Thoracic aorta (tissue), 2 donors: ENCODE data around the gene EPX. TPM values are rescaled to one million over a fixed set of nuclear protein-coding genes. Genes with fewer than 3 reads are reported as not detected.

Experiments used
- ATAC-seq: fragments of 150-250 bp; one replicate; pipeline ENCODE4 v1.8.0; 2017; ENCODE audit warnings: low read depth; ENCODE audit not compliant: insufficient number of reproducible peaks, low FRiP score
- DNase-seq: peaks from one replicate; pipeline ENCODE4 v3.0.0-alpha.2; 2020; ENCODE audit warnings: low spot score
- H3K27ac ChIP-seq, 2 donors: fragments of 200-600 bp; sonication (generic); 1 replicate in 1 of 2; 2 replicates in 1 of 2; pipeline ENCODE4 v1.5.1; 2016; ENCODE audit warnings: mild to moderate bottlenecking in 2 of 2, moderate library complexity in 2 of 2
- H3K27me3 ChIP-seq: fragments of 200-600 bp; sonication (generic); replicated peaks from 2 replicates; pipeline ENCODE4 v1.6.0; 2016; ENCODE audit warnings: mild to moderate bottlenecking; ENCODE audit not compliant: insufficient read depth
- H3K36me3 ChIP-seq: fragments of 200-600 bp; sonication (generic); one replicate; pipeline ENCODE4 v1.5.1; 2016
- H3K4me1 ChIP-seq, 2 donors: fragments of 200-600 bp; sonication (generic); 1 replicate in 1 of 2; 2 replicates in 1 of 2; pipeline versions ENCODE4 v1.5.1 to v1.6.0; 2016; ENCODE audit warnings: low read depth in 2 of 2, mild to moderate bottlenecking in 1 of 2; ENCODE audit not compliant: control insufficient read depth in 1 of 2
- H3K4me3 ChIP-seq: fragments of 200-600 bp; sonication (generic); 2 replicates; pipeline ENCODE4 v1.5.1; 2016; ENCODE audit warnings: mild to moderate bottlenecking
- H3K9me3 ChIP-seq: fragments of 200-600 bp; sonication (generic); 2 replicates; pipeline ENCODE4 v1.5.1; 2016
- total RNA-seq, 2 donors: library from RNA; depleted of rRNA; stranded (reverse); fragments of >200 nt; gene quantifications; one replicate each; pipeline versions ENCODE4 v1.1.0 to v1.2.3, GENCODE V29; 2016
- TF ChIP-seq, protein P1 (sequence below): fragments of 200-600 bp; sonication (generic); IDR thresholded peaks from one replicate; pipeline ENCODE4 v1.5.1; 2019; ENCODE audit warnings: antibody characterized with exemption

EPX gene
- total RNA-seq, 2 donors from 2014 or later: not detected

DNA sequence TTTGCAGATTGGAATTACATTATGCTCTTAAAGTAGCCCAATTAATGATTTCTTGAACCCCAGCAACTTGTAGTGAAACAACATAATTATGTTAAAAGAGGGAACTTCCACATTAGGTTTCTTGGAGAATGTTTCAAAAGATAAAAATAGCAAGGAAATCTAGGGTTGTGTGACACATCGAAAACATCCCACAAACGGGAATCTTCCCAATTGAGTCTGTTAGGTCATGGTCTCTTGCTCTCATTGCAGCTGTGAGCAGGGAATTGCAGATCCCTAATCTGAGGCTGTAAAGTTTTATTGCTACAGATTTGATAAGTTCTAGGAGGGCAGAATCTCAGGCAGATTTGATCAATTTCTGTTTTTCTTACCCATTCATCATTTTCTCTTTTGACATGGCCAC lies 39.1 kb downstream of the EPX start:
- Histone ChIP-seq H3K27me3 (no peaks in the 10 kb centered on the region), H3K27ac (no peak overlapping the region), H3K4me1 (no peaks in the 10 kb centered on the region), H3K9me3 (no peaks in the 10 kb centered on the region), H3K36me3 (no peaks in the 10 kb centered on the region), H3K4me3 (no peak overlapping the region)
- TF ChIP-seq, protein P1, sequence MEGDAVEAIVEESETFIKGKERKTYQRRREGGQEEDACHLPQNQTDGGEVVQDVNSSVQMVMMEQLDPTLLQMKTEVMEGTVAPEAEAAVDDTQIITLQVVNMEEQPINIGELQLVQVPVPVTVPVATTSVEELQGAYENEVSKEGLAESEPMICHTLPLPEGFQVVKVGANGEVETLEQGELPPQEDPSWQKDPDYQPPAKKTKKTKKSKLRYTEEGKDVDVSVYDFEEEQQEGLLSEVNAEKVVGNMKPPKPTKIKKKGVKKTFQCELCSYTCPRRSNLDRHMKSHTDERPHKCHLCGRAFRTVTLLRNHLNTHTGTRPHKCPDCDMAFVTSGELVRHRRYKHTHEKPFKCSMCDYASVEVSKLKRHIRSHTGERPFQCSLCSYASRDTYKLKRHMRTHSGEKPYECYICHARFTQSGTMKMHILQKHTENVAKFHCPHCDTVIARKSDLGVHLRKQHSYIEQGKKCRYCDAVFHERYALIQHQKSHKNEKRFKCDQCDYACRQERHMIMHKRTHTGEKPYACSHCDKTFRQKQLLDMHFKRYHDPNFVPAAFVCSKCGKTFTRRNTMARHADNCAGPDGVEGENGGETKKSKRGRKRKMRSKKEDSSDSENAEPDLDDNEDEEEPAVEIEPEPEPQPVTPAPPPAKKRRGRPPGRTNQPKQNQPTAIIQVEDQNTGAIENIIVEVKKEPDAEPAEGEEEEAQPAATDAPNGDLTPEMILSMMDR: no peak
- ATAC-seq: no peak
- DNase-seq: no peak

DNA sequence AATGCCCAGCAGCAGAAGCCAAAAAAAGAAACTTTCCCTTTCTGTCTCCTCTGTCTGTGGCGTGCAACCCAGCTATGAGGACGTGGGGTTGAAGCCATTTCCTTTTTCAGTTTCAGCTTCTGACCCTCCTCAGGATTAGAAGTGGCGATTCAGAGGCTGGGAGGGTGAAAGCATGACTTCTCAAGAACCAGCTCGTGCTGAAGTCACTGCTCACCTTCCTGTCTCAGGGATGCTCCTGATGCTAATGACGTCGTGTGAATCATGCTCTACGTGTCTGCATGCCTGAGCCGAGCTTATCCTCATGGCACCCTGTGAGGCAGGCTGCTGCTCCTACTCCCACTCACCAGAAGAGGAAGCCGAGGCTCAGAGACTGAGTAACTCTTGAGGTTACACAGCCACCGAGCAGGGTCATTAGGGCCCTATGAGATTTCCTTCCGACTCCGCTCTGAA lies 40.2 kb downstream of the EPX start:
- H3K4me1 ChIP-seq: no peaks in the 10 kb centered on the region
- TF ChIP-seq, protein P1: no peak
- H3K9me3 ChIP-seq: no peaks in the 10 kb centered on the region
- H3K4me3 ChIP-seq: no peak overlapping the region
- no peak overlapping the region for H3K27ac ChIP-seq
- no peak for DNase-seq
- no peak for ATAC-seq
- H3K27me3 ChIP-seq: no peaks in the 10 kb centered on the region
- no peaks in the 10 kb centered on the region for H3K36me3 ChIP-seq

DNA sequence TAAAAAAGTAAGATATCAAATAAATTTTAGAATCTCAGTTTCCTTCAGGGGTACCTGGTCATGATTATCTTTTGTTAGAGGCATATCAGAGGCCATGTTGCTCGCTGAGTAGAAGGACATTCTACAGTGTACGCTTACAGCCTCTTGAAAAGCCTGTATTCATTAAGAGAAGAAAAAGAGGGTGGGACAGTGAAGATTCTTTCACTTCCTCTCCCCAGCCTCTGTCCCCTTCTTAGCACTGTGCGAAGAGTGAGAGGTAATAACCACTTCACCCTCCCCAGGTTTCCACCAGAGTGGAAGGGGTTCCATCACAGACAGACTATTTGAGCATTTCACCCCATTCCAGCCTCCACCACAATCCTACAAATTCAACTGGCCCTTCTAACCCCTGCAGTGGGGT lies 41.0 kb downstream of the EPX start:
- no peaks in the 10 kb centered on the region for H3K27me3 ChIP-seq
- TF ChIP-seq, protein P1: no peak

DNA sequence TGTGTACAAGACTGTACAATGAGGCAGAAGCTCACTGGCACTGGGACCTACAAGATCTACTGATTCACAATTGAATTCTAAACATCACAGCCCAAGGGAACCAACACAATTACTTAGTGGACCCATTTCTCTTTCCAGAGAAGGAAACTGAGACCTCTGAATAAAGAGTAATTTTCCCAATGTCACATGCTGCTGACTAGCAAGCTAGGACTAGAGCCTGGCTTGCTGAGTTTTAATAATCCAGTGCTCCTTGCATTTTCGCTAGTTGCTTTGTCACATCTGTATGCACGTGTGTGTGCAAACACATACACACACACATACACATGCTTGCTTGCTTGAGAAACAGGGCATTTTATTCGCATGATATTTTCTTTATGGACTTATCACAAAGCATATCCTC lies 42.0 kb downstream of the EPX start:
- ATAC-seq (no peak), DNase-seq (no peak)
- TF ChIP-seq, protein P1: no peak
- Histone ChIP-seq H3K36me3 (no peaks in the 10 kb centered on the region), H3K27ac (no peak overlapping the region), H3K27me3 (no peaks in the 10 kb centered on the region), H3K9me3 (no peaks in the 10 kb centered on the region), H3K4me1 (no peaks in the 10 kb centered on the region), H3K4me3 (no peak overlapping the region)

More for the DNA sequence above, 41.0 kb downstream of the EPX start:
- no peaks in the 10 kb centered on the region for H3K4me1 ChIP-seq
- no peak overlapping the region for H3K4me3 ChIP-seq
- DNase-seq (no peak), ATAC-seq (no peak)
- H3K27ac ChIP-seq: no peak overlapping the region
- H3K36me3 ChIP-seq: no peaks in the 10 kb centered on the region
- no peaks in the 10 kb centered on the region for H3K9me3 ChIP-seq

DNA sequence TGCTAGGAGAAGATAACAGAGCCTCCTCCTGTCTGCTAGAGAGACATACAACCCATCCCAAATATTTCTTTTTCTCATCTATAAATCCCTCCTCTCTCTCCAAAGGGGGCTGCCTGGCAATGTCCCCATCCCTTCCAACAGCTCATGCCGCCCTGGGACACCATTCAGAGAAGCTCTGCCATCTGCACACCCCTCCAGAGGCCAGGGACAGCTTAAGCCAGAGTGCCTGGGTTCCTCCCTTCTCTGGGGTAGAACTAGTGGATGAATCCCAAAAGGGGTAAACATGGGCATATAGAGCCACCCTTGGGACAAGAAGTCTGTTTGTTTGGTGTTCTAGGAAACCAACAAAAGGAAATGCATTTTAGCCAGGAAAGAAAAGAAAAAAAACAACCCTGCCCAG lies 43.3 kb downstream of the EPX start:
- H3K4me1 ChIP-seq: no peaks in the 10 kb centered on the region
- H3K27ac ChIP-seq: no peak overlapping the region
- no peaks in the 10 kb centered on the region for H3K9me3 ChIP-seq
- ATAC-seq: no peak
- no peak for DNase-seq
- TF ChIP-seq, protein P1: no peak
- no peaks in the 10 kb centered on the region for H3K27me3 ChIP-seq
- H3K36me3 ChIP-seq: no peaks in the 10 kb centered on the region
- no peak overlapping the region for H3K4me3 ChIP-seq
